HFFc6 (cell line): ENCODE data around the gene TMEM18. TPM values are rescaled to one million over a fixed set of nuclear protein-coding genes. Genes with fewer than 3 reads are reported as not detected.

ENCODE experiments used
- DNase-seq: peaks from one replicate; pipeline ENCODE4 v3.0.0-alpha.2; 2018
- H3K27ac Mint-ChIP-seq: 2 replicates; pipeline ENCODE4 v1.8.0; 2020; ENCODE audit warnings: mild to moderate bottlenecking, mixed read lengths
- H3K27me3 Mint-ChIP-seq: 2 replicates; pipeline ENCODE4 v1.8.0; 2021; ENCODE audit warnings: mild to moderate bottlenecking, moderate library complexity, mixed read lengths; ENCODE audit not compliant: insufficient read depth
- H3K36me3 Mint-ChIP-seq: 2 replicates; pipeline ENCODE4 v1.8.0; 2021; ENCODE audit warnings: low read depth, mixed read lengths
- H3K4me1 Mint-ChIP-seq: 2 replicates; pipeline ENCODE4 v1.8.0; 2020; ENCODE audit warnings: low read depth, mixed read lengths
- H3K4me3 Mint-ChIP-seq: 2 replicates; pipeline ENCODE4 v1.8.0; 2020; ENCODE audit warnings: mild to moderate bottlenecking, moderate library complexity, mixed read lengths
- H3K9me3 Mint-ChIP-seq: 2 replicates; pipeline ENCODE4 v1.8.0; 2020; ENCODE audit warnings: mild to moderate bottlenecking, mixed read lengths
- CTCF ChIP-seq: fragments of 200-600 bp; sonication (generic); IDR thresholded peaks from 2 replicates; pipeline ENCODE4 v1.5.0; 2021; ENCODE audit warnings: antibody characterized with exemption, mild to moderate bottlenecking
- total RNA-seq, 6 experiments: library from RNA; stranded (reverse); fragmentation: NEBNext Ultra II Directional; extraction: Animal tissue kit (Norgen Biotek cat#: 25700); gene quantifications; 2 replicates in 1 of 6; 3 replicates in 5 of 6; pipeline ENCODE4 v1.2.3, GENCODE V29; 2021

Gene TMEM18
- total RNA-seq, 6 experiments from 2014 or later, result 24.6 to 28.5 (median 26.5) TPM

GRCh38 chr2:620471-621302, 56.5 kb downstream of the TMEM18 start:
- no peak for DNase-seq
- Mint-ChIP-seq H3K9me3 (peaks cover 20% of the 10 kb centered on the region), H3K4me3 (no peak overlapping the region), H3K27me3 (no peaks in the 10 kb centered on the region), H3K27ac (no peak overlapping the region), H3K4me1 (no peaks in the 10 kb centered on the region), H3K36me3 (no peaks in the 10 kb centered on the region)
- no peak for TF ChIP-seq CTCF

- TF ChIP-seq CTCF, result no peak
Observed at GRCh38 chr2:620004-620403, 57.2 kb downstream of the TMEM18 start.

GRCh38 chr2:618422-618990, 58.7 kb downstream of the TMEM18 start:
- Mint-ChIP-seq H3K4me1 (no peaks in the 10 kb centered on the region), H3K27me3 (no peaks in the 10 kb centered on the region), H3K36me3 (no peaks in the 10 kb centered on the region), H3K9me3 (peaks cover 21% of the 10 kb centered on the region), H3K4me3 (no peak overlapping the region), H3K27ac (no peak overlapping the region)
- TF ChIP-seq CTCF, result no peak
- DNase-seq, result no peak

More at GRCh38 chr2:620004-620403, 57.2 kb downstream of the TMEM18 start:
- no peak for DNase-seq
- H3K27me3 Mint-ChIP-seq, result no peaks in the 10 kb centered on the region
- no peaks in the 10 kb centered on the region for H3K36me3 Mint-ChIP-seq
- peaks cover 19% of the 10 kb centered on the region for H3K9me3 Mint-ChIP-seq
- H3K4me1 Mint-ChIP-seq, result no peaks in the 10 kb centered on the region
- H3K27ac Mint-ChIP-seq, result no peak overlapping the region
- no peak overlapping the region for H3K4me3 Mint-ChIP-seq

- Mint-ChIP-seq H3K4me1 (no peaks in the 10 kb centered on the region), H3K27ac (no peak overlapping the region), H3K36me3 (no peaks in the 10 kb centered on the region), H3K4me3 (no peak overlapping the region), H3K9me3 (peaks cover 22% of the 10 kb centered on the region), H3K27me3 (no peaks in the 10 kb centered on the region)
- no peak for DNase-seq
- TF ChIP-seq CTCF, result no peak
Observed at GRCh38 chr2:618005-618404, 59.2 kb downstream of the TMEM18 start.
